Thyroid gland (tissue), 4 donors: ENCODE measurements around the gene CPE.

ENCODE experiments used
- POLR2A ChIP-seq, 2 donors: fragments of 450-650 bp; IDR thresholded peaks; one replicate each; pipeline ENCODE4 v1.6.1; 2017; ENCODE audit warnings: antibody characterized with exemption in 2 of 2, mild to moderate bottlenecking in 2 of 2, moderate library complexity in 1 of 2
- TF ChIP-seq, protein P1 (sequence below), 6 experiments: fragments of 200-600 bp in 3 of 6; fragments of 450-650 bp in 3 of 6; sonication (generic) in 3 of 6; IDR thresholded peaks; one replicate each; pipeline ENCODE4 v1.5.1; 2016 to 2019; ENCODE audit warnings: antibody characterized with exemption in 6 of 6, mild to moderate bottlenecking in 2 of 6, inconsistent platforms in 1 of 6, moderate library complexity in 1 of 6

DNA sequence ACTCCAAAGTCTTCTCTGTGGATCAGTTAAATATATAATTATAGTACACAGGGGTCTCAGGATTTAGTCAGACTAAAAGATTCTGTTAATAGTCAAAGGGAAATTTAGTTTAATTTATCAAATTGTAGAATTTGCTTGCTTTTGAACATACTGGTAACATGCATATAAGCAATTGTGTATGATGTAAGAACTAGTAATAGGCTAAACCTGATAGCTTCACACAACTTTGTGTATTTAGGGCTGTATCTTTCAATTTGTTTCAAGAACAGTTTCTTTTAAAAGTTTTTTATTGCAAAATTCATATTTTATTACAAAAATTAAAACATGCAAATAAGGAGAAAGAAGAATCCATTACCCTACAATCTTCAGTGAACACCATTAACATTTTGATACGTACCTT lies 99.5 kb downstream of the CPE start:
- TF ChIP-seq, protein P1, sequence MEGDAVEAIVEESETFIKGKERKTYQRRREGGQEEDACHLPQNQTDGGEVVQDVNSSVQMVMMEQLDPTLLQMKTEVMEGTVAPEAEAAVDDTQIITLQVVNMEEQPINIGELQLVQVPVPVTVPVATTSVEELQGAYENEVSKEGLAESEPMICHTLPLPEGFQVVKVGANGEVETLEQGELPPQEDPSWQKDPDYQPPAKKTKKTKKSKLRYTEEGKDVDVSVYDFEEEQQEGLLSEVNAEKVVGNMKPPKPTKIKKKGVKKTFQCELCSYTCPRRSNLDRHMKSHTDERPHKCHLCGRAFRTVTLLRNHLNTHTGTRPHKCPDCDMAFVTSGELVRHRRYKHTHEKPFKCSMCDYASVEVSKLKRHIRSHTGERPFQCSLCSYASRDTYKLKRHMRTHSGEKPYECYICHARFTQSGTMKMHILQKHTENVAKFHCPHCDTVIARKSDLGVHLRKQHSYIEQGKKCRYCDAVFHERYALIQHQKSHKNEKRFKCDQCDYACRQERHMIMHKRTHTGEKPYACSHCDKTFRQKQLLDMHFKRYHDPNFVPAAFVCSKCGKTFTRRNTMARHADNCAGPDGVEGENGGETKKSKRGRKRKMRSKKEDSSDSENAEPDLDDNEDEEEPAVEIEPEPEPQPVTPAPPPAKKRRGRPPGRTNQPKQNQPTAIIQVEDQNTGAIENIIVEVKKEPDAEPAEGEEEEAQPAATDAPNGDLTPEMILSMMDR (IDR thresholded peaks at IDR 0.05), result no peak
- TF ChIP-seq POLR2A (IDR thresholded peaks at IDR 0.05), result no peak
